ENCODE measurements around the gene IQCH.
"Not testable (repeated sequence)": the region's sequence is repeated elsewhere in the genome, so short reads cannot be mapped to it uniquely, and the experiment has no call there.

The IQCH gene

DNA sequence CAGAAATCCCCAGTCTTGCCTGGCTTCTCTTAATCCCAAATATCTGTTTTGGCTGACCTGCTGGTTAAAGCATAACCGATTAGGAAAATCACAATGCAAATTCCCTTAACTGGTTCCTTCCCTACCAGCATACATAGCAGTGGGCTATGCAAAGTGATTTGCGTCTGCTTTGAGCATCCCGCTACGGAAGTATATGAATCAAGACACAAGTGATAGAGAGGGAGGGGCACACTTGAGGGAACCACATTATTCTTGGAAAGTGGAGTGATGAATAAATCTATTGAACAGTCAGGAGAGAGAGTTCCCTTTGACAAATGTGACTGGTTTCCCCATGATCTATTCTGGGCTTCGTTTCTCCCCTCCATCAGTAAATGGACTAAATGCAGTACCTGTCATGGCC, 146.8 kb downstream of the IQCH start:
- DNase-seq, result no peak

DNA sequence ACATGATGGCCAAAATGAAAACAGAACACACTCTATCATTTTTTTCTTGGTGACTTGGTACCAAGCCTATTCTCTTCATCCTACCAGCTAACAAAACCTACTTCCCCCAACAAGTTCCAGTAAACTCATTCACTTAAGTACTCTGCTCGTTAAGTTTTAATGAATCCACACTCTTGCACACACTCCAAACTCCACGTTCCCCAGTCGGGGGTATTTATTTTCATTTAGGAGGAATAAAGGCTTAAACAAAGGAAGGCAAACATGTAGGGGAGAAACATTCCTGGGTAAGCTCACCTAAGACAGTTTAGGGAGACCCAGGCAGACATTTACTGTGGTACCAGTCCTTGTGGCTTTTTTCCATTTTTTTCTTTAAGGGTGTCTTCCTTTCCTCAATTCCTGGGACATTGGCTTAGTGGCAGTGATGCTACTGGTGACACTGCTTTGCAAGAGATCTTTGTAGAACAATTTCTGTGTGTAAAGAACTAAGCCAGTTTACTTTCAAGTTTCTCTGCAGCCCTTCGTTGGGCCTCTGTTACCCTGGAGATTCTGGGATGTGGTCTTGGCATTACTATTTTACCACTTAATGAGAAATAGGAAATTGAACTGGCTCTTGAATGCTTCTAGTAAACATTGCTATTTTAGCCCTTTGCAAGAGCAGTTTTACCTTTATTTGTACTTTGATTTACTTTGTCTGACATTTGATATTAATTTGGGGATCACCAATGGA, 149.0 kb downstream of the IQCH start:
- no peak for DNase-seq

DNA sequence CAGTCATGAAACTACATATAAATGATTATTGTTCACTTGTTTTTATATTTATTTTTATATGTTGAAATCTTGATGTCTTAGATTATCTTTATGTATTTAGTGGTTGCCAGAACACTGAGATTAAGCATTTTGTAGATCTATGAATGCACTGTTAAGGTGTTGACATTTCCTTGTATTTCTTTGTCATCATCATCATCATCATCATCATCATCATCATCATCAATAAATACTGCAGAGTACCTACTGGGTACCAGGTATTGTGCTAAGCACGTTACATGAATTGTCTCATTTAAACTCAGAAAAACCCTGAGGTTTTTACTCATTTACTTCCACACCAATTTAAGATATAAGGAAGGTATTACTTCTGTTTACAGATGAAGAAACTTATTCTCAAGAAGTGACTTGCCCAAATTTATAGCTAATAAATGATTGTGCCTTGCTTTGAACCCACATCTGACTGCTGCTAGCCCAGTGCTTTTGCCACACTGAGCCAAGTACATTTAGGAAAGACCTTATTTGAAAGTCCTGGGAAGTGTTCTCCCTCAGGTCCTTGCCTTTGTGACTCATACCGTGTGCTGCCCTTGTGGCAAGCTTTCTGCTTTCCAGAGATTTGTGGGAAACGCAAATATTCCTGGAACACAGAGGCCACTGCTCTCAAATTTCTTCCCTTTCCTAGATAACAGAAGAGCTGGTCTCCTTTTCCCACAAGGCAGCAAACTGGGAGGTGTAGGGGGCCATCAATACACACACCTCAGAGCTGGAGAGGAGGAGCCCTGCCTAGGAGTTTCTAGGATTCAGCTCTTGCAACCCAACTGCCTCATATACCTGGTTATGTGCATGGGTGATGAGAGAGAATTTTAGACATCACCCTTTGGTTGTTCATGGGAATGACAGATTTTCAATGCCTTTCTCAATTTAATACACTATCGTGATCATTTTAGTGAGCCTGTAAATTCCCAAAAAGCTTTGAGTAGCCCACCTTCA, 150.9 kb downstream of the IQCH start:
- no peak for DNase-seq

DNA sequence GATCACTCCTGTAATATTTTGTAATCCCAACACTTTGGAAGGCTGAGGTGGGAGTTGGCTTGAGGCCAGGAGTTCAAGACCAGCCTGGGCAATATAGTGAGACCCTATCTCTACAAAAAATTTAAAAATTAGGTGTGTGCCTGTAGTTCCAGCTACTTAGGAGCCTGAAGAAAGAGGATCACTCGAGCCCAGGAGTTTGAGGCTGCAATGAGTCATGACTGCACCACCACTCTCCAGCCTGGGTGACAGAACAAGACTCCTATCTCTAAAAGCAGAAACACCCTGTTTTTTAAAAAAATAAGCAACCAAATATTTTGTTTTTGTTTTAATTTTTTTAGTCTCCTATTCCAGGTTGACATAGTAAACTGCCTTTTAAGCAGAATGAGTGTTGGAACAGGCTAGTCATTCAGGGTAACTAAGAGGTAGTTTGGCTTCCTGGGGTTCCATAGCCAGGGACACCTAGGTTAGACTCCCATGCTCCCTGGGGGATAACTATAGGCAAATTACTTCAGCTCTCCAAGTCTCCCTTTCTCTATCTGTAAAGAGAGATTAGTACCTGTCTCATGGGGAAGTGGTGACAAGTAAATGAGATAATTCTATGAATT, 151.8 kb downstream of the IQCH start:
- DNase-seq, result no peak

DNA sequence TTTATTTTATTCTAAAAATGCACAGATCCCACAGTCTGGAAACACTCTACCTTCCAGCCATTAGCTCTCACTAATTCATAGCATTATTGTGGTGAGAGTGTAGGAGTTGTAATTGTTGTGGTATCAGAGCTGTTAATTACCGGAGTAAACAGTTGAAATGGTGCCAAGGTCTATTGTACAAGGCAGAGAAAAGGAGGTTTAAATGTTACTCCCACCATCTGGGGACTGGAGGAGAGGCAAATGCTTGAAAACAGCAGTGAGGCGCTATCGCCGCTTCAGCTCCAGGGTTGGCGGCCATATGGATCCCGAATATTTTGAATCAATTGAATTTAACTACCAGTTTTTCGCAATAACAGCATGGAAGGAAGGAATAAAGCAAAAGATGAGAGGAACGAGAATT, 153.2 kb downstream of the IQCH start:
- DNase-seq, result peak; percentile 45

DNA sequence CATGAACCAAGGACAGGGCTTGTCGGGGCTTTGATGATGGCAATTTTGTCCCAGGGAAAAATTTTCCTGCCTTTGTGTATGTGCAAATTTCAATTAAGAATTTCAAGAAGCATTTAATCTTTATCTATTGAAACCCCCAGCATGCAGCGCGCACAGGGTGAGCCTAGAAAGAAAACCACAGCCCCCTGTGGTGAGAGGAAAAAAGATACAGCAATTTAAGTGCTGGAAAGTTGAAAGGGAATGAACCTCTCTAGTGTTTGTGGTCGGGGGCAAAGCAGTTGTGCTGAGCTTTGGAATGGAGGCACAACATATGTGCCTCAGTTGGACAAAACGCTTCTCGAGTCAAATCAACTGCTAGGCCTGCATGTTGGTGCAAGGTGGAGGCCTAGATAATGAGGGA, 154.6 kb downstream of the IQCH start:
- DNase-seq, result no peak

DNA sequence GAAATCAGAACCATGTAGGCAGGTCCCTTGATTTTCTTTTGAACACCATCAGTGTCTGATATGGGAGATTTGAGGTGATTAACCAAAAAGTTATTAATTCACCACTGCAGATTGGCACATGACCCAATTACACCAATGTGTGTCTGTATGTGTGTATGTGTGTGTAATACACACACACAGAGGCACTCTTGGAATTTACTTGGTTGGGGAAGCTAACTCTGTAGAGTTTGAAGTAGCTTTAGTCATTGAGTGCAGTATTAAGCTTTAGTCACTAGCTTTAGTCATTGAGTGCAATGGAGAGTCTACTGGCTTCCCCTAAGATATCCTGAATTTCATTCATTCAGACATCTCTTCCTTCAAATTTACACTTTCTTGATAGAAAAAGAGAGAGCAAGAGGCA, 156.9 kb downstream of the IQCH start:
- no peak for DNase-seq

DNA sequence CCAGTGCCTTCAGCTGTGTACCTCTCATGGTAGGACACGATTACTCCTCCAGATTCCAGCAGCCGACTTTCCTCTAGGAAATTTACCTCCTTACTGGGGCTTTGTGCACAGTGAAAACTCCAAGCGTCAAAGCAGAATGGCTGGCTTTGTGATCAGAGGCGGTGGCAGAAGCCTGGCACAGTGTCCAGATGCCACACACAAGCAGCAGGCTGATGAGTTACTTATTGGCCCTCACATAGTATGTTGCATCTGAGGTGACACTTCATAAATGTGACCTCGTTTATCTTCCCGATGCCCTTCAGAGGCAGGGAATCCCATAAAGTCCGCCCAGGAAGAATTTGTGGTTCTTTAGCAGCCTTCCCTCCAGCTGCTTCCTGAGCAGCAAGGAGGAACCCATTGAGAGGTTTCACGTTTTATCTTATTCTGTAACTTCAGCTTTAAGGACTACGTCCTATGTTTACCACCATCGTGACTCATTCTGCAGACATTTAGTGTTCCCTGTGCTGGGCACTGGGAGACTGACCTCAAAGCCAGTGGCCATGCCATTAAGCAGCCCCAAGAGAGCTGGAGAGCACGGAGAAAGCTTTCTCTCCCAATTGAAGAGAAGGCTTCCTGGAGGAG, 159.3 kb downstream of the IQCH start:
- DNase-seq, result no peak

DNA sequence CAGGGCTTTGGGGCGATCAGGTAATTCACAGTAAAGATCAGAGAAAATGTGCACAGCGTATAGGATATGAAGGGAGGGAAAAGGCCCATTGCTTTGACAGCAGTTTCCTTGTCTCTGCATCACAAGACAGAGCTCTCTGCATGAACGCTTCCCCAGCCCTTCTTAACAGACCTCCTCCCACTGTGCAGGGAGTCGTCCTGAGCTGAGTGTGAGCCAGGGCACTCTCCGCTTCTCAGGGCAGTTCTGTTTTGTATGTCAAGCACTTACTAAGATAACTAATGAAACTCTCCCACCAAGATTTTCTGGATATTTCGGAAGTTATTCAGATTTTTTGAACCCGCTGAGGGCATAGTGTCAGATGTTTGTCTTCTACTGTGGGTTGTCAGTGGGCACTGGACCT, 160.6 kb downstream of the IQCH start:
- no peak for DNase-seq

DNA sequence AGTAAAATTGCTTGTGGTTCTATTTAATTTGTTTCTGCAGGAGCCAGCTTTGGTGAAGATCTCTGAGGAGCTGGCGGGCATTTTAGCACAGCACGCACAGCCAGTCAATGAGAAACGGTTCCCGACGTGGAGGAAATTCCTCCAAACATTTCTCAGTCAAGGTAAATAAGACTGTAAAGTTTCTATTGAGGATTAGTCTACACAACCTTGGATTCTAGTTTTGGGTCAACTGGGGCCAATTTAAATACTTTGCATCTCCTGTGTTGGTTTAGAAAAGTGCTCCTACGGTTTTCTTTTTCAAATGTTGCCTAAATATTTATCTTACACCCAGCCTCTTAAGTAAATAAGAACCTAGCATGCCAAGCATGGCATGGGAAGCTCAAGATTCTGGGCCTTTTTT, 162.3 kb downstream of the IQCH start:
- no peak for DNase-seq

DNA sequence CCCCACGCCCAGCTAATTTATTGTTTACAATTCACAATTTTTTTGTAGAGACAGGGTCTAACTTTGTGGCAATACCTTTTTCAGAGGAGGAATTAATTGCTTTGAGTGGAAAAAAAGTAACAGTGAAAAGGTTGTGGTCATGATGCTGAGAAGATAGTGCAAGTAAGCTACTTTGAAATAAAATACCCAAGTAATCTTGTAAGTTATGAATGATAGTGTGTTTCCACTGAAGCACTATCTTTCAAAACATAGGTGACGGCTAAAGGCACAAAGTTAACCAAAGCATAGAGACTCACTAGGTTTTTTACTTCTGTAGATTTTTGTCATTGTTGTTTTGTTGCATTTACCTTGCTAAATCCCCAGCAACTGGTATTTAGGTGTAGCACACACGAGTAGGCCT, 165.1 kb downstream of the IQCH start:
- DNase-seq, result no peak

DNA sequence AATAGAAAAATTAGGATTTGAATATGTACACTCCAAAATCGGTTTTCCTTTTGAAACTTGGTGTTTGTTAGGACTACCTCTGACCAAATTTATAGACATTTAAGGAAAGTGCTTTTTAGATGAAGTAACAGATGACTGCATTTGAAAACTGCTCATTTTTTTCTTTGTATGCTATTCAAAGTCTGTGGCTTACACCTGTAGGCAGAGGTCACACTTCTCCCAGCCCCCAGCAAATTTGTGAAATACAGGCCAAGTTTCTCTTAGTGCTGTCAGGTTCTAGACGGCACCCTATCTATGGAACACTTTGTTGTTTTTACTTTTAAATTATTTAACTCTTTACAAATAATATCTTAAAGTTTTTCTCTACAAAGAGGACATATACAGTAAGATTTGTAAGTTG, 165.6 kb downstream of the IQCH start:
- no peak for DNase-seq

DNA sequence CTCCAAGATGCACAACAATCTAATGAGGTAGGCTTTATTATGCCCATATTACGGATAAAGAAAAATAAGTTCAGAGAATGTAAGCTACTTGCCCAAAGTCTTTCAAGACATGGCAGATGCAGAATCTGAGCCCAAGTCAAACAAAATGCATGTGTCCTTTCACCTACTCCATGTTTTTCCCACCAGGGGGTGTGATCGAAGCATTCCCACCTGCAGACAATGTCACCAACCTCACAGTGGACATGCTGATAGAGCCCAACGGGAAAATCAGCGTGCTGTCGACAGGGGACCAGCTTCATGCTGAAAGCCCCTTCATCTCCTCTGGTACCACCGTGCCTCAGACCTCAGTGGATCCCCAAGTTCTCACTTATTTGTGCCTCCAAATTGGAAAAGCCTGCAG, 166.5 kb downstream of the IQCH start:
- no peak for DNase-seq

DNA sequence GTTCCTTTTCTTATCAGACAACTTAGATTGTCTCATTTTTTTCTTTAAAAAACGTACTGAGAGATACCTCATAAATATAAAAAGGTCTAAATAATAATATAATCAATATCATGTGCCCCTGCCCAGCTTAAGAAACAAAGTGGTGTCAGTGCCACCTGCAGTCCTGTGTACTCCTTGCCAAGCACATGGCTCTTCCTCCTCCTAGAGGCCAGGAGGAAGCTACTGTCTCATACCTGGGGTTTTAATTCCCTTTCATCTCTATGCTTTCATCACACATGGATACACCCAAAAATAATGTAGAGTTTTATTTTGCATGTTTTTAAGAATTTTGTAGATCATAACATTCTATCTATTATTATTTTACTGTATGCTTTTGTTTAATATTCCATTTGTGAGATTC, 167.7 kb downstream of the IQCH start:
- DNase-seq, result no peak

DNA sequence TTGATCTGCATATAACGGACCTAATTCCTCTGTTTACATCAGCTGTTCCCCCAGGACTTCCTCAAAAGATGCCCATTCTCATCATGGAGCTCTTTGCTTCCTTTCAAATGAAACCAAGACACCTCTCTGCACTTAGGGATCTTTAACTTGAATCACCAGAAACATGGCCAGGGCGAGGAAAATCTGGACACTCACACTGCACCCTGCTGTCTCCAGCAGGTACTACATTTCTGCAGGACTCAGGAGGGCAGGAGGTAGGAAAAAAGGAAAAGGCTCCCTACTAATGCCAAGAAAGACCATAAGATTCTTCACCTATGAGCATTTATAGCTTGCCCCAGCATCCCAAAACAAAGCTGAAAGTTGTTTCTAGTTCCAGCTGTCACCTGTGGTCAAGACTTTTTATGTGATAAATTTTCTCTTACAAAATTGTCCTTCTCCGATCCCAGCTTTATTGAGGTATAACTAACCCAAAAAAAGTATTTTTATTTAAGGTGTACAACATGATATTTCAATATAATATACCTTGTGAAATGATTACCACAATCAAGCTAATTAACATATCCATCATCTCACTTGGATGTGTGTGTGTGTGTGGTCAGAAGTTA, 179.0 kb downstream of the IQCH start:
- DNase-seq, result peak; percentile 29

DNA sequence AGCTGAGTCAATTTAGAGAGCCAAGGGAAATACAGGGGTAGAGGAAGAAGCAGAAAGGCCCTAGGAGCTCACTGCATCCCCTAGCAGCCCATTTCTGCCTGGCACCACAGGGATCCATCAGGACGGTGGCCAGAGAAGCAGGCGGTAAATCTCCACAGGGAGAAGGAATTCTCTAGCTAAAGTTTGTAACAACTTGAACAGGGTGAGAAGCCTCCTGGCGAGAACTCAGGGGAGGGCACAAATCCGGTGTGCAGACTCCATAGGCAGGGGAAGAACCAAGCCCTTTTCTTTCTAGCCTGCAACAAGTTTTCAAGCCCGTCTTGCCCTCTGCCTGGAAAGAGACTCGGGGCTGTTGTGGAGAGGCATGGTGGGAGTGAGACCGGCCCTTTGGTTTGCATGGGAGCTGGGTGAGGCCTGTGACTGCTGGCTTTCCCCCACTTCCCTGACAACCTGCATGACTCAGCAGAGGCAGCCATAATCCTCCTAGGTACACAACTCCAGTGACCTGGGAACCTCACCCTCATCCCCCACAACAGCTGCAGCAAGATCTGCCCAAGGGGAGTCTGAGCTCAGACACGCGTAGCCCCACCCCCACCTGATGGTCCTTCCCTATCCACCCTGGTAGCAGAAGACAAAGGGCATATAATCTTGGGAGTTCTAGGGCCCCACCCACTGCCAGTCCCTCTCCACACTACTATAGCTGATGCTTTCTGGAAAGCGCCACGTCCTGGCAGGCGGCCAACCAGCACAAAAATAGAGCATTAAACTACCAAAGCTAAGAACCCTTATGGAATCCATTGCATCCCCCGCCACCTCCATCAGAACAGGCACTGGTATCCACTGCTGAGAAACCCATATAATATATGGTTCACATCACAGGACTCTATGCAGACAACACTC, 182.0 kb downstream of the IQCH start:
- not testable (repeated sequence) for DNase-seq

DNA sequence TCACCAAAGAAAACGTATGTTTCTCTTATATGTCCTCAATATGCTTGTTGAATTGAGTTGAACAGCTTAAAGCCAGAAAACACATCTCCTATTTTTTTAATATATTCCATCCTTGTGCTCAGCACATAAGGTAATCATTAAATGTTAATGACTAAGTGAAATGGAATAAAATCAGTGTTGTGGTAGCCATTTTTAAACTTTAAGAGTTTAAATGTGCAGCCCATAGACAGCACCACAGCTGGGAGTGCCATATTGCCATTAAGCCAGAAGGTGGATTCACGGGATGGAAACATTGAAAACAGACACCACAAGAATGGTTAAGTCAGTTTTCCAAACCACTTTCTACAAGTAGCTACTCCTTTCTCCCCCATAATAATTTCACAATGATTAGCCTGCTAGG, 189.5 kb downstream of the IQCH start:
- DNase-seq, result peak; percentile 43

DNA sequence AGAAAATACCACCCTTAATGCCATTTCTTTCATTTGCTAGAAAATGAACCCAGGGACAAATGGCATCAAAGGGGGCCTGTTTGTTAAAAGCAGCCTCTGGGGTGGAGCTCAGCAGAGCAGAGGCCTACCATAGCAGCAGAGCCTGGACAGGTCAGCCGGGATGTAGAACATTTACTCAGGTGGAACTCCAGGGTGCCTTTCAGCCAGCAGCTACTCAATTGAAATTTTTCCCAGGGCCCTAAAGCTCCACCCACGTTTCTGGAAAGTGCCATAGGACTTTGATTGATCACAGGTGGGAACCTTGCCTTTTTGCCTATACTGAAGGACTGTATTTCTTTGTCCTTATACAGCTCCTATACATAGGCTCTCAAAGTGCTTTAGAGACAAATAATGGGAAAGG, 191.9 kb downstream of the IQCH start:
- DNase-seq, result no peak

DNA sequence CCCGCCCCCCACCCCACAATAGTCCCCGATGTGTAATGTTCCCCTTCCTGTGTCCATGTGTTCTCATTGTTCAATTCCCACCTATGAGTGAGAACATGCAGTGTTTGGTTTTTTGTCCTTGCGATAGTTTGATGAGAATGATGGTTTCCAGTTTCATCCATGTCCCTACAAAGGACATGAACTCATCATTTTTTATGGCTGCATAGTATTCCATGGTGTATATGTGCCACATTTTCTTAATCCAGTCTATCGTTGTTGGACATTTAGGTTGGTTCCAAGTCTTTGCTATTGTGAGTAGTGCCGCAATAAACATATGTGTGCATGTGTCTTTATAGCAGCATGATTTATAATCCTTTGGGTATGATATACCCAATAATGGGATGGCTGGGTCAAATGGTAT, 193.8 kb downstream of the IQCH start:
- DNase-seq, result not testable (repeated sequence)

DNA sequence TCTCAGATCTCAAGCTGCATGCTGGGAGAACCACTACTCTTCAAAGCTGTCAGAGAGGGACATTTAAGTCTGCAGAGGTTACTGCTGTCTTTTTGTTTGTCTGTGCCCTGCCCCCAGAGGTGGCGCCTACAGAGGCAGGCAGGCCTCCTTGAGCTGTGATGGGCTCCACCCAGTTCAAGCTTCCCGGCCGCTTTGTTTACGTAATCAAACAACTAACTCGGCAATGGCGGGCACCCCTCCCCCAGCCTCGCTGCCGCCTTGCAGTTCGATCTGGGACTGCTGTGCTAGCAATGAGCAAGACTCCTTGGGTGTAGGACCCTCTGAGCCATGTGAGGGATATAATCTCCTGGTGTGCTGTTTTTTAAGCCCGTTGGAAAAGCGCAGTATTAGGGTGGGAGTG, 199.1 kb downstream of the IQCH start:
- not testable (repeated sequence) for DNase-seq

DNA sequence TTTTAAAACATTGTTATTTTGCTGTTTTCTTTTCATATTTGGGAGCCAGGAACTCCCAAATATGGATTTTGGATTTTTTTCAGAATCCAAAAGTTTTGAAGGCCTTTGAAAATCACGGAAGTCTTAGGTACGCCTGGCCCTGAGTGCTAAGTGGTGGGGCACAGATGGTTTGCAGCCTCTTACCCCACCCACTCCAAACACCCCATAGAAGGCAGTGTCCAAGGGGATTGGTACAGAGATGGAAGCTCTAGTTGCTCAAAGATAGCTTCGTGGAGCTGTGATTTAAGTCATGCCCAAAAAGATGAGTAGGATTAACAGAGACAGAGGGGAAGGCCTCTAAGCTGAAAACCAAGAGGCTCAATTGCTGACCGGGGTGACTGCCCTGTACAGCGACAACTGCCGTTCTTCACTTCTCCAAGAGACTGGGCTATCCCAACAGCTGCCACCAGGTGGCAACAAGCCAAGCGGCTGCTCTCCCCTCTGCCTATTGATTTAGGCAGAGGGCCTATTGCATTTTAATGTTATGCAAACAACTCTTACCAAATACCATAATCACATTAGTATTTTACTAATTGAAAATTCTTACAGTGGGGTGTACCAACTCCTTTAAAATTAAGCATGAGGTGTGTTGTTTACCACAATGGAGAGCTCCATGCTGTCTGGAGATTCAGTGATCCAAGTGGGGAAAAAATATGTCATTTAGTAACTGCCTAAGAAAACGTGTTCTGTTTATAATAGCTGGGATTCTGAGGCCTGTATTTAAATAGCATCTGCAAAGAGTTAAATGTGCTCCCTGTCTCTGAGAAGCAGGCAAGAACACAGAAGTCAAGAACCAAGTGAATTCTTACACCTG, 202.3 kb downstream of the IQCH start:
- peak; percentile 37 for DNase-seq
